GM10847 (cell line): ENCODE results near the gene NFATC4.
A peak's percentile ranks its signal among the peaks of the same experiment; 100 is the strongest.

Experiments used
- POLR2A ChIP-seq: IDR thresholded peaks from 2 replicates; pipeline ENCODE4 v1.6.1; 2011; ENCODE audit not compliant: insufficient read length; ENCODE audit errors: extremely low read depth

NFATC4 gene

GRCh38 chr14:24353559-24354481 lies 14.2 kb upstream of the NFATC4 start:
- no peak for TF ChIP-seq POLR2A

- TF ChIP-seq POLR2A, result no peak
Measured at GRCh38 chr14:24355009-24355408, 13.0 kb upstream of the NFATC4 start.

GRCh38 chr14:24356208-24356607 lies 11.8 kb upstream of the NFATC4 start:
- TF ChIP-seq POLR2A, result no peak

DNA sequence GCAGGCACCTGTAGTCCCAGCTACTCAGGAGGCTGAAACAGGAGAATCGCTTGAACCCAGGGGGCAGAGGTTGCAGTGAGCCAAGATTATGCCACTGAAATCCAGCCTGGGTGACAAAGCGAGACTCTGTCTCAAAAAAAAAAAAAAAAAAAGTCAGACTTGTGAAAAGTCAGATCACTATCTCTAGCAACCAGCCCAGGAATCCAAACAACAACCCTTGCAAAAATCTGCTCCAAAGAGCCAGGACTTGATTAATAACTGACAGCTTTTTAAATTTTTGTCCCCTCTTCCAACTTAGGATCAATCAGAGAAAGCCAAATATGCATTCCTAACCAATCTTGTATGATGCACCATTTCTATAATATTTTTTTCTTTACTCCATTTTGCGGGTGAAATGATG lies 7.7 kb upstream of the NFATC4 start:
- TF ChIP-seq POLR2A, result no peak

- TF ChIP-seq POLR2A, result no peak
Measured at GRCh38 chr14:24361326-24361725, 6.7 kb upstream of the NFATC4 start.

- no peak for TF ChIP-seq POLR2A
Measured at GRCh38 chr14:24362241-24362960, 5.6 kb upstream of the NFATC4 start.

GRCh38 chr14:24363401-24363800 lies 4.6 kb upstream of the NFATC4 start:
- TF ChIP-seq POLR2A, result no peak

DNA sequence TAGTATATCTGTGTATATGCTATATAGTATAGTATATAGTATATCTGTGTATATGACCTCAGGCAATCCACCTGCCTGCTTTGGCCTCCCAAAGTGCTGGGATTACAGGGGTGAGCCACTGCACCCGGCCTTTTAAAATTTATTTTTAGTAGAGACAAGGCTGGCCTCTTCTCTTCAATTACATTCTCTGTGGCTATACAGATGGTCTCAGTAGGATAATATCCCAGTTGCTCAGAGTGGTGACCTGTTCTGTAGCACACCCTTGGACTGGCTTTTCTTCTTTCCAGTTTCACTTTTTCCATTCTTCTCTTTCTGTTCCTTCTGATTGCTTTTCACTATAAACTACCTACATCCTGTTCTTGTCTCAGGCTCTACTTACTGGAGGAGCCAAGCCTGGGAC lies 3.1 kb upstream of the NFATC4 start:
- no peak for TF ChIP-seq POLR2A

- no peak for TF ChIP-seq POLR2A
Measured at GRCh38 chr14:24365600-24366412, 2.2 kb upstream of the NFATC4 start.

DNA sequence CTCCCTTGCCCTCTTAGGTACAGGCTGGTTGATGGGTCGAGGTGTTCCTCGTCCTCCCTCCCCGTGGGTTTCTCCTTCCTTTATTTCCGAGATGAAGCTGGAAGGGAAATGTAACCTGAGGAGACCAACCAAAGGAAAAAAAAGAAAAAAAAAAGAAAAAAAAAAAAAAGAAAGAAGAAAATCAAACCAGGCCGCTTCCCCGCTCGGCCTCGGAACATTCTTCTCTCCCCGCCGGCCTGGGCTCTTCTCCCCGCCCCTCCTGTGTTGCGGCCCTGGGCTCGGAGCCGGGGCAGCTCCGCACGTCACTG lies 1.6 kb upstream of the NFATC4 start:
- no peak for TF ChIP-seq POLR2A

DNA sequence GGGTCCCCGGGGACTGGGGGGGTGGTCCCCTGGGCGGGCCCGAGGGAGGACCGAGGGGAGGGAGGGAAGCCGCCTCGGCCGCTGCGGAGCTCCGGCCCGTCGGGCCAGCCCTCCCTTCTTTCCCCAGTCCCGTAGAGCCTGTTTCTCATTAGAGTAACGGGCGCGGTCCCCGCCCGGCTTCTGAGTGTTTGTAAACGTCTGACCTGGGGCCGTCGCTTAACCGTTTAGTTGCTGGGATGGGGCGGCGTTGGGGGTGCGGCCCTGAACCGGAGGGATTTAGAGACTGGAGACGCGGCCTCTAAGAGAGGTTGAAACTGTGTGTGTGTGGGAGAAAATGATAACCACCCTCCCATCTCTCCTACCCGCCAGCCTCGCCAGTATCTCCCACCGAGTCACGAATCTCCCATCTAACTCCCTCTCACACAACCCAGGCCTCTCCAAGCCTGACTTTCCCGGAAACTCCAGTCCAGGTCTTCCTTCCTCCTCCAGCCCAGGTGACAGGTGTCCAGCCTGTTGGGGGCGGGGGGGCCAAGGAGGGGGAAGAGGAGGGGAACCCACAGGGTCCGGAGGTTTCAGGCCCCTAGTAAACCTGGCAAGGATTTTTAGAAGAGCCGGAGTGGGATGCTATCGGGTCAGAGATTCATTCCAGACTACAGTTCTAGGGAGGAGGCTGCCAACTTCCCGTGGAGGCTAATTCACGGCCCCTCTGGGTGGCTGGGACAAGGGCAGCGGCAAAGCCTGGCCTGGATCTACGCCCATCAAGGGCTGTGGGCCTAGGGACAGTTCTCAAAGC lies 1.1 kb upstream of the NFATC4 start:
- TF ChIP-seq POLR2A, result peak; percentile 41

DNA sequence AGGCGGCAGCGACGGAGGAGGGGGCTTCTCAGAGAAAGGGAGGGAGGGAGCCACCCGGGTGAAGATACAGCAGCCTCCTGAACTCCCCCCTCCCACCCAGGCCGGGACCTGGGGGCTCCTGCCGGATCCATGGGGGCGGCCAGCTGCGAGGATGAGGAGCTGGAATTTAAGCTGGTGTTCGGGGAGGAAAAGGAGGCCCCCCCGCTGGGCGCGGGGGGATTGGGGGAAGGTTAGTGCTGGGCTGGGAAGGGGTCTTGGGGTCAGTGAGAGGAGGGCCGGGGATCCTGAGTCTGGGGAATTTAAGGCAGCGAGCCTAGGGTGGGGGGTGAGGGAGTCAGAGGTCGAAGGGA lies 203 bp downstream of the NFATC4 start:
- no peak for TF ChIP-seq POLR2A

DNA sequence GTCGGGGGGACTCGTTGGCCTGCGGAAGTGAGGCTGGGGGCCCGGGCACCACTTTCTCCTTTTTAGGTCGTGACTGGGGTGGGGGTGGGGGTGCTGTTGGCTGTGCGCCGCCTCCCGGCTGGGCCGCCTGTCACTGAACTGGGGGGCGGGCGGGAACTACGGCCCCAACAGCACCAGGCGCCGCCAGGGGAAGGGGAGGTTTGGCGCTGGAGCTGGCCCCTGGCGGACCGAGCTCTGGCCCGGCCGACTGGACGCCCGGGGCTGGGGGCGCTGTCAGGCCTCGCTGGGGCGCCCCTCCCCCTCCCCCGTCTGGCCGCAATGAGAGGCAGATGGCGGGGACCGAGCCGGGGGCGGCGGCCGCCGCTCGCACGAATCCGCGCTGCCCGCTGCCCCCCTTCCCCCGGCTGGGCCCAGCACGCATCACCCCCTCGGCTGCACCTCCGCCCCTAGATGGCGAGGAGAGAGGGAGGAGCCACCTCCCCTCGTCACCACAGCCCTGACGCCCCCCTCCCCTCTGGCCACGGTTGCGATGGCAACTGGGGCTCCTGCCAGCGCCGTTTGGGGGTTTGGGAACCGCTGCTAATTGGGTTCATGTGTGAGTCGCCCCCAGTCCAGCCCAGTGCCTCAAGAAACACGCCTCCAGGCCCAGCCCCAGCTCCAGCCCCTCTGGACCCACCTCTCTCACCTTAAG lies 723 bp downstream of the NFATC4 start:
- no peak for TF ChIP-seq POLR2A

- no peak for TF ChIP-seq POLR2A
Measured at GRCh38 chr14:24369463-24369862, 1.5 kb downstream of the NFATC4 start.
